Type B pancreatic cell (in vitro differentiated cells): ENCODE data around the gene TAF8. TPM values are rescaled to one million over a fixed set of nuclear protein-coding genes. Genes with fewer than 3 reads are reported as not detected.

ENCODE experiments used
- DNase-seq: peaks from one replicate; pipeline ENCODE4 v3.0.0; 2021; ENCODE audit warnings: mixed read lengths; ENCODE audit not compliant: unreplicated experiment; ENCODE audit errors: extremely low spot score
- H3K27ac Mint-ChIP-seq: 2 replicates; pipeline ENCODE4 v1.8.0; 2021; ENCODE audit warnings: mild to moderate bottlenecking, mixed read lengths
- H3K27me3 Mint-ChIP-seq: 2 replicates; pipeline ENCODE4 v1.8.0; 2021; ENCODE audit warnings: mixed read lengths
- H3K36me3 Mint-ChIP-seq: 2 replicates; pipeline ENCODE4 v1.8.0; 2021; ENCODE audit warnings: mixed read lengths
- H3K4me1 Mint-ChIP-seq: one replicate; pipeline ENCODE4 v1.8.0; 2021; ENCODE audit warnings: mixed read lengths; ENCODE audit not compliant: unreplicated experiment
- H3K4me3 Mint-ChIP-seq: 2 replicates; pipeline ENCODE4 v1.8.0; 2021; ENCODE audit warnings: mild to moderate bottlenecking, mixed read lengths
- H3K9me3 Mint-ChIP-seq: 2 replicates; pipeline ENCODE4 v1.8.0; 2021; ENCODE audit warnings: mixed read lengths
- CTCF ChIP-seq: fragments of 200-600 bp; sonication (generic); conservative IDR thresholded peaks from 2 replicates; pipeline ENCODE4 v1.5.0; 2021; ENCODE audit warnings: antibody characterized with exemption, mild to moderate bottlenecking
- total RNA-seq: library from RNA; stranded (reverse); gene quantifications from 2 replicates; pipeline ENCODE4 v1.2.1, GENCODE V29; 2021; ENCODE audit warnings: low replicate concordance

Gene TAF8
- total RNA-seq, 1 donor from 2014 or later: 36.0 TPM

- Mint-ChIP-seq H3K27ac (no peak overlapping the region), H3K27me3 (no peaks in the 10 kb centered on the region), H3K36me3 (peaks cover 22% of the 10 kb centered on the region), H3K4me3 (no peak overlapping the region), H3K9me3 (no peaks in the 10 kb centered on the region), H3K4me1 (peaks cover 5% of the 10 kb centered on the region)
- DNase-seq: no peak
- no peak for TF ChIP-seq CTCF
These were observed 23.0 kb downstream of the TAF8 start for GRCh38 chr6:42073287-42073686.

DNA sequence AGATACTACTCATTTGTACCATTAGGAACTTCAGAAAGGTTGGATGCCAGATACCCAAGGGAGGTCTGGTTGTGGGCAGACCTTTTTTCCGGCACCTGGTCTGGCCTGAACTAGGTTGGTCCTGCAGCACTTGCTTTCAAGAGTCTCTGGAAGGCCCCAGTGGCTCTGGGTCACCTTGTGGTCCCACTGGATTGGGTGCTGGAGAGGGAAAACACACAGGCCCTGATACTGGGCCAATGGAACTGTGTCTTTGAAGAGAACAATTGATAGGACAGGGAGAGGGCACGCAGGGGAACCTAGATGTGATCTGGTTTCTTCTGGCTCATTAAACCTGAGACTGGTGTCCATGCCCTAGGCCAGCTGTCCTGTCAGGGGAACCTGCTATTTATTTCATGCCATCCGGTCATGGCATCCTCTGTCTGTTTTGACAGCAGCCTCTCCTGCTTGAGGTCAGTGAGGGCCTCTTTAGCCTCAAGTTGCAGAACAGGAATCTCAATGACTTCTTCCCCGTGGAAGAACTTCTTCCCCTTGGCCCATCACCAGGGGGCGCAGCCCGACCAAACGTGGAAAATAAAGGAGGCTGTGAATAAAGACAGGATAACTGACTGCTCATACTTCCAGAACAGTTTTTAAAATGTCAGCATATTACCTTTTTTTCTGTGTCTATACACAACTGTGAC lies 25.0 kb downstream of the TAF8 start:
- Mint-ChIP-seq H3K27ac (peak overlapping the region; percentile 76), H3K27me3 (no peaks in the 10 kb centered on the region), H3K36me3 (peaks cover 22% of the 10 kb centered on the region), H3K4me1 (peaks cover 5% of the 10 kb centered on the region), H3K9me3 (no peaks in the 10 kb centered on the region), H3K4me3 (no peak overlapping the region)
- peak; percentile 91 for TF ChIP-seq CTCF
- peak; percentile 85 for DNase-seq

GRCh38 chr6:42078386-42078785 lies 28.1 kb downstream of the TAF8 start:
- peaks cover 5% of the 10 kb centered on the region for H3K4me1 Mint-ChIP-seq
- no peak for DNase-seq
- no peak overlapping the region for H3K4me3 Mint-ChIP-seq
- no peak overlapping the region for H3K27ac Mint-ChIP-seq
- no peak for TF ChIP-seq CTCF
- H3K36me3 Mint-ChIP-seq: peaks cover 9% of the 10 kb centered on the region
- H3K9me3 Mint-ChIP-seq: no peaks in the 10 kb centered on the region
- H3K27me3 Mint-ChIP-seq: no peaks in the 10 kb centered on the region

GRCh38 chr6:42079941-42080464 lies 29.7 kb downstream of the TAF8 start:
- Mint-ChIP-seq H3K9me3 (no peaks in the 10 kb centered on the region), H3K4me1 (peaks cover 5% of the 10 kb centered on the region), H3K36me3 (peaks cover 3% of the 10 kb centered on the region), H3K4me3 (no peak overlapping the region), H3K27ac (no peak overlapping the region), H3K27me3 (no peaks in the 10 kb centered on the region)
- DNase-seq: no peak
- no peak for TF ChIP-seq CTCF

DNA sequence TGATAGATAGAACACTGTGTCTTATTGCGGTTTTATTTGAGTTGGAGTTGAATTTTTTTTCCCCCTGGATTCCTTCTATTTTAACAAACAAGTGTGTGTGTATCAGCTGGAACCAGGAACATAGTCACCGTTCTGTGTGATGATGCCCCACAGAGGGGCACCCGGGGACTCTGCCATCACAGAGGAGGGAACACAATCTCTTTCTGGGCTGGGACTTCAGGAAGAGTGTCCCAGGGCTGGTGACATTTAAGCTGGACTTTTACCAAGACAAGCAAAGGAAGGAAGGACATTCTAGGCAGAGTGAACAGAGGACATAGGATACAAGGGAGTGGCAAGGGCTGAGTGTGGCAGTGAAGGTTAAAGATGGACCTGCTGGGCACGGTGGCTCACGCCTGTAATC lies 33.2 kb downstream of the TAF8 start:
- Mint-ChIP-seq H3K4me1 (peaks cover 4% of the 10 kb centered on the region), H3K4me3 (no peak overlapping the region), H3K9me3 (no peaks in the 10 kb centered on the region), H3K36me3 (no peaks in the 10 kb centered on the region), H3K27ac (no peak overlapping the region), H3K27me3 (no peaks in the 10 kb centered on the region)
- no peak for DNase-seq
- no peak for TF ChIP-seq CTCF
